GM20431 (cell line): ENCODE measurements around the gene PITX1.
"Not testable (repeated sequence)": the region's sequence is repeated elsewhere in the genome, so short reads cannot be mapped to it uniquely, and the experiment has no call there.

Experiments
- in situ Hi-C: fragments of 300-500 bp; cut with MseI, MboI; formaldehyde crosslinking; loops from one replicate; pipeline ENCODE4 v1.15.0; 2020; ENCODE audit warnings: low sequenced_read_pairs; ENCODE audit not compliant: unreplicated experiment

PITX1 gene

GRCh38 chr5:135033901-135034235, at the start of gene PITX1:
Gene PITX1, minus strand, starts transcription at chr5:135034228. Its CDS starts 347 bp downstream, at chr5:135033881.
- in situ Hi-C loops, result no loop called here

GRCh38 chr5:135083334-135083733, 49.3 kb upstream of the PITX1 start:
- in situ Hi-C loops, result not testable (repeated sequence)

- in situ Hi-C loops, result no loop called here
Measured at GRCh38 chr5:135081240-135081639, 47.2 kb upstream of the PITX1 start.

GRCh38 chr5:135079760-135080159, 45.7 kb upstream of the PITX1 start:
- in situ Hi-C loops, result no loop called here

GRCh38 chr5:135079099-135079681, 45.2 kb upstream of the PITX1 start:
- in situ Hi-C loops, result no loop called here

GRCh38 chr5:135076801-135077200, 42.8 kb upstream of the PITX1 start:
- in situ Hi-C loops, result no loop called here

- in situ Hi-C loops, result no loop called here
Measured at GRCh38 chr5:135076051-135076491, 42.0 kb upstream of the PITX1 start.

GRCh38 chr5:135075621-135076020, 41.6 kb upstream of the PITX1 start:
- in situ Hi-C loops, result no loop called here

- in situ Hi-C loops, result no loop called here
Measured at GRCh38 chr5:135073761-135074345, 39.8 kb upstream of the PITX1 start.

- in situ Hi-C loops, result no loop called here
Measured at GRCh38 chr5:135072387-135073281, 38.6 kb upstream of the PITX1 start.

- in situ Hi-C loops, result no loop called here
Measured at GRCh38 chr5:135071311-135071710, 37.3 kb upstream of the PITX1 start.

- in situ Hi-C loops, result no loop called here
Measured at GRCh38 chr5:135069895-135070657, 36.0 kb upstream of the PITX1 start.

- in situ Hi-C loops, result no loop called here
Measured at GRCh38 chr5:135069016-135069770, 35.2 kb upstream of the PITX1 start.

GRCh38 chr5:135067587-135067986, 33.6 kb upstream of the PITX1 start:
- in situ Hi-C loops, result no loop called here

GRCh38 chr5:135066781-135067180, 32.8 kb upstream of the PITX1 start:
- in situ Hi-C loops, result no loop called here

- in situ Hi-C loops, result no loop called here
Measured at GRCh38 chr5:135065306-135066265, 31.6 kb upstream of the PITX1 start.

- in situ Hi-C loops, result no loop called here
Measured at GRCh38 chr5:135064235-135064570, 30.2 kb upstream of the PITX1 start.

GRCh38 chr5:135063511-135064234, 29.6 kb upstream of the PITX1 start:
- in situ Hi-C loops, result no loop called here
